GM12801 (cell line): Measurements from ENCODE around the gene SPRED2.

Experiments used
- TF ChIP-seq, protein P1 (sequence below): IDR thresholded peaks from one replicate; pipeline ENCODE4 v1.5.1; 2011; ENCODE audit warnings: control low read depth; ENCODE audit not compliant: insufficient read length; ENCODE audit errors: extremely low read depth

The SPRED2 gene, protein sequence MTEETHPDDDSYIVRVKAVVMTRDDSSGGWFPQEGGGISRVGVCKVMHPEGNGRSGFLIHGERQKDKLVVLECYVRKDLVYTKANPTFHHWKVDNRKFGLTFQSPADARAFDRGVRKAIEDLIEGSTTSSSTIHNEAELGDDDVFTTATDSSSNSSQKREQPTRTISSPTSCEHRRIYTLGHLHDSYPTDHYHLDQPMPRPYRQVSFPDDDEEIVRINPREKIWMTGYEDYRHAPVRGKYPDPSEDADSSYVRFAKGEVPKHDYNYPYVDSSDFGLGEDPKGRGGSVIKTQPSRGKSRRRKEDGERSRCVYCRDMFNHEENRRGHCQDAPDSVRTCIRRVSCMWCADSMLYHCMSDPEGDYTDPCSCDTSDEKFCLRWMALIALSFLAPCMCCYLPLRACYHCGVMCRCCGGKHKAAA

GRCh38 chr2:65432227-65433190 lies at the start of gene SPRED2:
SPRED2 (minus strand) TSS chr2:65432599; CDS start chr2:65431987, 612 bp downstream.
- TF ChIP-seq, protein P1, sequence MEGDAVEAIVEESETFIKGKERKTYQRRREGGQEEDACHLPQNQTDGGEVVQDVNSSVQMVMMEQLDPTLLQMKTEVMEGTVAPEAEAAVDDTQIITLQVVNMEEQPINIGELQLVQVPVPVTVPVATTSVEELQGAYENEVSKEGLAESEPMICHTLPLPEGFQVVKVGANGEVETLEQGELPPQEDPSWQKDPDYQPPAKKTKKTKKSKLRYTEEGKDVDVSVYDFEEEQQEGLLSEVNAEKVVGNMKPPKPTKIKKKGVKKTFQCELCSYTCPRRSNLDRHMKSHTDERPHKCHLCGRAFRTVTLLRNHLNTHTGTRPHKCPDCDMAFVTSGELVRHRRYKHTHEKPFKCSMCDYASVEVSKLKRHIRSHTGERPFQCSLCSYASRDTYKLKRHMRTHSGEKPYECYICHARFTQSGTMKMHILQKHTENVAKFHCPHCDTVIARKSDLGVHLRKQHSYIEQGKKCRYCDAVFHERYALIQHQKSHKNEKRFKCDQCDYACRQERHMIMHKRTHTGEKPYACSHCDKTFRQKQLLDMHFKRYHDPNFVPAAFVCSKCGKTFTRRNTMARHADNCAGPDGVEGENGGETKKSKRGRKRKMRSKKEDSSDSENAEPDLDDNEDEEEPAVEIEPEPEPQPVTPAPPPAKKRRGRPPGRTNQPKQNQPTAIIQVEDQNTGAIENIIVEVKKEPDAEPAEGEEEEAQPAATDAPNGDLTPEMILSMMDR = no peak

DNA sequence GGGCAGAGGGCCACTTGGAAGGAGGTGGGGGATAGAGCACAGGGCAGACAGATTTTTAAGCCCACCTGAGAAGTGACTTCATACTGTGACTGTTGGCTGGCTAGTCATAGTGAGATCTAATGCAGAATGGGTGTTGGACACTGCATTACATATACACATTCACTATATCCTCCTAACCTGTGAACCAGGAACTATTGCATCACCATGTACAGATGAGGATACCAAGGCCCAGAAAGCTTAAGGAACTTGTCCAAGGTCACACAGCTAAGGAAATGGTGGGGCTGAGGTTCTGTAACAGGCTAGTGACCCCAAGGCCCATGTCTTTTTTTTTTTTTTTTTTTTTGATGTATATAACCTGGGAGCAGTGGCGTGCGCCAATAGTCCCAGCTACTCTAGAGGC lies 49.6 kb upstream of the SPRED2 start:
- TF ChIP-seq, protein P1 = no peak

DNA sequence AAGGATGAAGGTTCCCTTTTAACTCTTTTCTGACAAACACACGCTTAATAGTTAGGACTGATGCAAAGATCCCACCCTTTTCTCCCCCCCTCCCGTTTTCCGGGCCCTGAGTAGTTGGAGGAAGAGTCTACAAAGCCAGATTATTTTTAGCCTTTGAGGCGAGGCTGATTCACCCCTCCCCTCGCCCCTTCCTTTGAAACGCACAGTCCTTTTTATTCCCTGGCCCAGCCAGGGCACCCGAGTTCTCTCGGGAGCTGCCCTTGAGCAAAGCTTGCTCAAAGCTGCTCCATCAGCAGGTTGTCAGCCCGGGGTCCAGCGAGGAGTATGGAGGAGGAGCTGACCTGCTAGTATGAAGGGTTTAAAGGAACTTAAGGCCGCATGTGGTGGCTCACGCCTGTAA lies 47.1 kb upstream of the SPRED2 start:
- TF ChIP-seq, protein P1 = no peak

DNA sequence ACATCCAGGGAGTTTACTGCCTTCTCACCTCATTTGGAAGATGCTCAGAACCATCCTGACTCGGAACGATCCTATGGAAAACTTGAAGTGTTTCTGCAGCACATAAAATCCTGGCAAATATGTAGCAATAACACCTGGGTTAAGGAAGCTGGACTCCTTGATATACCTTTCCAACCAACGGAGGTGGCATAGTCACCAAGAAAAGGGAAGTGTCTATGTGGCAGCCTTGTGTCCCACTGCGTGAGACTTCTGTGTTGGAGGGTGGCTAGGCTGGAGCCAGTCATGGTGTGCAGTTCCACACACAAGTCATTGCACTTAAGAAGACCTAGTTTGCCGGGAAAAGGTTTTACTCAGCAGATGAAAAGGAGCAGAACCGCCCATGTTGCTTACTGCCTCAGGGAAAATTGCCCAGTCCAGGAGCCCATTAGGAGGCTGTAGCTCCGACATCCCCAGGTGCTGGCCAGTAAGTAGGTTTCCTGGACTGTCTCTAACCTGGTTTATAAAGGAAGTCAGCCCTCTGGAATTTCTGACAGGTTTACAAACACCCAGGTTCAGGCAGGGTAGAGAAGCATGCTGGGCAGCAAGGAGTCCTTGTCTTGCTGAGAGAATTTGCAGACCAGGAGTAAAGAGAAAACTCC lies 46.2 kb upstream of the SPRED2 start:
- TF ChIP-seq, protein P1 = no peak

GRCh38 chr2:65477590-65477989 lies 45.2 kb upstream of the SPRED2 start:
- TF ChIP-seq, protein P1 = no peak

DNA sequence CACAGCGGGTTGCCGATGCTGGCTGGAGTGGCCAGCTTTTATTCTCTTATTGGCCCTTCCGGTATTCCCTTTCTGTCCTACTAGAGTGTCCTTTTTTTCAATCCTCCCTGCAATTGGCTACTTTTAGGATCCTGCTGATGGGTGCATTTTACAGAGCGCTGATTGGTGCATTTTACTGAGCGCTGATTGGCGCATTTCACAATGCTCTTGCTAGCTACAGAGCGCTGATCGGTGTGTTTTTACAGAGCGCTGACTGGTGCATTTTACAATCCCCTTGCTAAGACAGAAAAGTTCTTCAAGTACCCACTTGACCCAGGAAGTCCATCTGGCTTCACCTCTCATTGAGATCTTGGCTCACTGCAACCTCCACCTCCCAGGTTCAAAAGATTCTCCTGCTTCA lies 44.4 kb upstream of the SPRED2 start:
- TF ChIP-seq, protein P1 = no peak

DNA sequence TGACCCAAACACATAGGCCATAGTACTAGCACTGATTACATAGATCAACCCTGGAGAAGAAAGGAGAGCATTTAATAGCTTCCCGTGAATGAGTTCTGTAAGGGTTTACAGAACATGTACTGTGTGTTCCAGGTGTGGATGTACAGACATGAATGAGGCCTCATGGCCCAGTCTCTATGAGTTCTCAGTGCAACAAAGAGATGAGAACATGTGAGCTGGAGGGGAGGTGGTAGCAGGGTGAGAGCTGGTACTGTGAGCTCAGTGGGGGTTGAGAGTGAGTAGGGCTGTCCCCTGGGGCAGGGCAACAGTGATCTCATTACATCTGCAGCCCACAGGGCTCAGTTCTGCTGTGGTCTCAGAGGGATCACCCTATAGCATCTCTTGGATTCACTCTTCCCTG lies 42.6 kb upstream of the SPRED2 start:
- TF ChIP-seq, protein P1 = no peak
